IMR-90 (cell line): ENCODE measurements around the gene GABRE.

Source experiments
- FOS ChIP-seq: fragments of 150-350 bp; IDR thresholded peaks from 2 replicates; pipeline ENCODE4 v1.6.1; 2016; ENCODE audit warnings: low read depth, low read length
- MAZ ChIP-seq: IDR thresholded peaks from 2 replicates; pipeline ENCODE4 v1.6.1; 2012; ENCODE audit warnings: low read depth, mild to moderate bottlenecking, low read length, improper control_type of control experiment, moderate library complexity, borderline replicate concordance
- POLR2A ChIP-seq: IDR thresholded peaks from 2 replicates; pipeline ENCODE4 v1.6.1; 2012; ENCODE audit warnings: mild to moderate bottlenecking, low read depth, low read length
- RFX5 ChIP-seq: IDR thresholded peaks from 2 replicates; pipeline ENCODE4 v1.8.0; 2012; ENCODE audit warnings: low read depth, mild to moderate bottlenecking, low read length, moderate library complexity
- TF ChIP-seq, protein P1 (sequence below): conservative IDR thresholded peaks from 2 replicates; pipeline ENCODE4 v1.5.1; 2012; ENCODE audit warnings: mild to moderate bottlenecking, low read depth, low read length, improper control_type of control experiment

DNA sequence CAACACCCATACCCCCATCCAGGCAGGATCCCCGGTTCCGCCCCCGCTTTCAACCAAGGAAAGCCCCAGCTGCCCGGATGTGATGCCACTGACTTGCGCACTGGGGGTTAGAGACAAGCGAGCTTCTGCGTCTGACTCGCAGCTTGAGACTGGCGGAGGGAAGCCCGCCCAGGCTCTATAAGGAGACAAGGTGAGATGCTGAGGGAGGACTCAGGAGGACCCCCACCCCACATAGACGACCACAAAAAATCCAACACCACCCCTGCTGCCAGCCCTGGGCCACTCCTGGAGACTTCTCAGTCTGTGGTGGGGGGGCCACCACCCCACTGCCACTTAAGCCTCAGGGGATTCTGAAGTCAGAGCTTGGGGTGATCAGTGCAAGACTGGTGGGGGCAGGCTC, 61.7 kb downstream of the GABRE start, which contains the start of gene MAGEA4:
- TF ChIP-seq, protein P1, sequence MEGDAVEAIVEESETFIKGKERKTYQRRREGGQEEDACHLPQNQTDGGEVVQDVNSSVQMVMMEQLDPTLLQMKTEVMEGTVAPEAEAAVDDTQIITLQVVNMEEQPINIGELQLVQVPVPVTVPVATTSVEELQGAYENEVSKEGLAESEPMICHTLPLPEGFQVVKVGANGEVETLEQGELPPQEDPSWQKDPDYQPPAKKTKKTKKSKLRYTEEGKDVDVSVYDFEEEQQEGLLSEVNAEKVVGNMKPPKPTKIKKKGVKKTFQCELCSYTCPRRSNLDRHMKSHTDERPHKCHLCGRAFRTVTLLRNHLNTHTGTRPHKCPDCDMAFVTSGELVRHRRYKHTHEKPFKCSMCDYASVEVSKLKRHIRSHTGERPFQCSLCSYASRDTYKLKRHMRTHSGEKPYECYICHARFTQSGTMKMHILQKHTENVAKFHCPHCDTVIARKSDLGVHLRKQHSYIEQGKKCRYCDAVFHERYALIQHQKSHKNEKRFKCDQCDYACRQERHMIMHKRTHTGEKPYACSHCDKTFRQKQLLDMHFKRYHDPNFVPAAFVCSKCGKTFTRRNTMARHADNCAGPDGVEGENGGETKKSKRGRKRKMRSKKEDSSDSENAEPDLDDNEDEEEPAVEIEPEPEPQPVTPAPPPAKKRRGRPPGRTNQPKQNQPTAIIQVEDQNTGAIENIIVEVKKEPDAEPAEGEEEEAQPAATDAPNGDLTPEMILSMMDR = no peak
- no peak for TF ChIP-seq FOS
- no peak for TF ChIP-seq POLR2A
- TF ChIP-seq MAZ = no peak
- no peak for TF ChIP-seq RFX5
